HepG2 (cell line): ENCODE measurements around the gene ATF1. TPM values are rescaled to one million over a fixed set of nuclear protein-coding genes. Genes with fewer than 3 reads are reported as not detected.
A peak's percentile ranks its signal among the peaks of the same experiment; 100 is the strongest.

ENCODE experiments used
- JUNB ChIP-seq: sonication (generic); formaldehyde crosslinking; IDR thresholded peaks from 2 replicates; pipeline ENCODE4 v1.8.0; 2022; ENCODE audit warnings: missing genetic modification reagents, mild to moderate bottlenecking, borderline replicate concordance
- KLF15 ChIP-seq: sonication (generic); formaldehyde crosslinking; IDR thresholded peaks from 2 replicates; pipeline ENCODE4 v1.8.1; 2023; ENCODE audit warnings: borderline replicate concordance, mild to moderate bottlenecking, inconsistent platforms, missing genetic modification reagents, mixed read lengths
- SIN3B ChIP-seq: fragments of 150-350 bp; IDR thresholded peaks from 2 replicates; pipeline ENCODE4 v1.6.1; 2014; ENCODE audit warnings: low read length
- STAT5B ChIP-seq: sonication (generic); formaldehyde crosslinking; IDR thresholded peaks from 2 replicates; pipeline ENCODE4 v1.4.0; 2020; ENCODE audit warnings: missing genetic modification reagents
- TRIM24 ChIP-seq: sonication (generic); formaldehyde crosslinking; IDR thresholded peaks from 2 replicates; pipeline ENCODE4 v1.8.0; 2022; ENCODE audit warnings: mild to moderate bottlenecking, missing genetic modification reagents
- ZFP62 ChIP-seq: sonication (generic); formaldehyde crosslinking; IDR thresholded peaks from 2 replicates; pipeline ENCODE4 v1.4.0; 2020; ENCODE audit warnings: missing genetic modification reagents
- ZMYM3 ChIP-seq: sonication (generic); formaldehyde crosslinking; IDR thresholded peaks from 2 replicates; pipeline ENCODE4 v1.5.1; 2020; ENCODE audit warnings: mild to moderate bottlenecking, missing genetic modification reagents
- ZNF160 ChIP-seq: sonication (generic); formaldehyde crosslinking; IDR thresholded peaks from 2 replicates; pipeline ENCODE4 v1.8.0; 2022; ENCODE audit warnings: mild to moderate bottlenecking, inconsistent platforms, missing genetic modification reagents
- ZNF251 ChIP-seq: sonication (generic); formaldehyde crosslinking; IDR thresholded peaks from 2 replicates; pipeline ENCODE4 v1.9.0; 2021; ENCODE audit warnings: mild to moderate bottlenecking, missing genetic modification reagents
- ZNF530 ChIP-seq: sonication (generic); formaldehyde crosslinking; IDR thresholded peaks from 2 replicates; pipeline ENCODE4 v1.5.0; 2020; ENCODE audit warnings: low read depth, mild to moderate bottlenecking, missing genetic modification reagents
- ZNF761 ChIP-seq: sonication (generic); formaldehyde crosslinking; conservative IDR thresholded peaks from 2 replicates; pipeline ENCODE4 v1.4.0; 2020; ENCODE audit warnings: mild to moderate bottlenecking, missing genetic modification reagents
- polyA plus RNA-seq, 8 experiments: library from polyadenylated mRNA; depleted of rRNA in 3 of 8; stranded (reverse) in 7 of 8; unstranded in 1 of 8; fragments of >200 nt; fragmentation: Illumina TruSeq in 4 of 8; extraction: Trizol in 4 of 8; gene quantifications; 2 replicates each; pipeline versions ENCODE4 v1.2.1 to v1.2.3, GENCODE V29; 2011 to 2016; ENCODE audit warnings: low read depth in 4 of 8, missing spikeins in 1 of 8, mixed read lengths in 1 of 8; ENCODE audit not compliant: insufficient read depth in 1 of 8
- total RNA-seq, 5 experiments: library from RNA; depleted of rRNA; stranded (reverse); fragments of >200 nt; fragmentation: Illumina TruSeq; extraction: Trizol; gene quantifications; 2 replicates each; pipeline ENCODE4 v1.2.3, GENCODE V29; 2016; ENCODE audit warnings: low read depth in 1 of 5
- TF ChIP-seq, protein P1 (sequence below): sonication (generic); formaldehyde crosslinking; IDR thresholded peaks from 2 replicates; pipeline ENCODE4 v1.9.0; 2022; ENCODE audit warnings: missing genetic modification reagents, mild to moderate bottlenecking, borderline replicate concordance
- TF ChIP-seq, protein P2 (sequence below): sonication (generic); formaldehyde crosslinking; IDR thresholded peaks from 2 replicates; pipeline ENCODE4 v1.4.0; 2020; ENCODE audit warnings: missing genetic modification reagents, borderline replicate concordance
- TF ChIP-seq, protein P3 (sequence below): sonication (generic); formaldehyde crosslinking; conservative IDR thresholded peaks from 2 replicates; pipeline ENCODE4 v1.8.0; 2022; ENCODE audit warnings: mild to moderate bottlenecking, moderate library complexity, missing genetic modification reagents
- TF ChIP-seq, protein P4 (sequence below): sonication (generic); formaldehyde crosslinking; IDR thresholded peaks from 2 replicates; pipeline ENCODE4 v1.5.0; 2020; ENCODE audit warnings: missing genetic modification reagents, mild to moderate bottlenecking, borderline replicate concordance
- TF ChIP-seq, protein P5 (sequence below): sonication (generic); formaldehyde crosslinking; IDR thresholded peaks from 2 replicates; pipeline ENCODE4 v1.4.0; 2020; ENCODE audit warnings: missing genetic modification reagents
- TF ChIP-seq, protein P6 (sequence below): sonication (generic); formaldehyde crosslinking; IDR thresholded peaks from 2 replicates; pipeline ENCODE4 v1.4.0; 2020; ENCODE audit warnings: low read depth, mild to moderate bottlenecking, missing genetic modification reagents

Gene ATF1
- total and polyA plus RNA-seq, 2 of the 13 experiments (the other 11 are each of a cell fraction or from before 2014, with no cell fraction given) = 29.3 to 52.0 TPM

DNA sequence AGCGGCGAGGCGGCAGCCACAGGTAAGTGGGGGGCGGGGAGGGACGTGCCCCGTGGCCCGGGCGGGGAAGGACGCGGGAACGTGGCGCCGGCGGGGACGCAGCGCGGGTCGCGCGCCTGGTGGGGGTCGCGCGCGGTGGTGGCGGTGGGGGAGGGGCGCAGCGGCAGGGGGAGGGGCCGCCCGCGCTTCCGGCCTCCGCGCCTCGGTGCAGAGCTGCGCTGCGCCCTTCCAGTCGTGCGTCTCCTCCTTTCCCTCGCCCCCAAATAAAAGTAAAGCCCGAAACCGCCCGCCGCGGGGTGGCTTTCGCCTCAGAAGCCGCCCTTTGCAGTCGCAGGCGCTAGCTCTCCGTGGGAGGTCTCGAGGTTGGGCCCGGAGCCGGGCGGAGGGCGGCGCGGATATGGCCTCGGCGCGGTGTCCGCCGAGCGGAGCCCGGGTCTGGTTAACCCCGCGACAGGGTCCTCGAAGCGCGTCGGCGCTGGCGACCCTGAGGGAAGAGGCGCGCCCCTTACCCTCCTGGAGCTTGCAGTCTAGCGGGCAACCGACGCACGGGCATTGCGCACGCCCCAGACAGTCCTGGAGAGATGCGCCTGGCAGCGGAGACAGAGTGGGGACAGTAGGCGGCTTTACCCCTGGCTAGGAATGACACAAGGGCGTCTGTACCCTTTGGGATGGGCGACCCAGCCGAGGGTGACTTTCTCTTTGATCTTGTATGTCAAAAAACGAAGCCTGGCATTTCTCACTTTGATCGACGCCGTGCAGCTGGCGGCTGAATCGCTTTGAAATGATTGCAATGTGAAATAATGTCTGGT lies 589 bp downstream of the ATF1 start (continued):
- TF ChIP-seq, protein P1, sequence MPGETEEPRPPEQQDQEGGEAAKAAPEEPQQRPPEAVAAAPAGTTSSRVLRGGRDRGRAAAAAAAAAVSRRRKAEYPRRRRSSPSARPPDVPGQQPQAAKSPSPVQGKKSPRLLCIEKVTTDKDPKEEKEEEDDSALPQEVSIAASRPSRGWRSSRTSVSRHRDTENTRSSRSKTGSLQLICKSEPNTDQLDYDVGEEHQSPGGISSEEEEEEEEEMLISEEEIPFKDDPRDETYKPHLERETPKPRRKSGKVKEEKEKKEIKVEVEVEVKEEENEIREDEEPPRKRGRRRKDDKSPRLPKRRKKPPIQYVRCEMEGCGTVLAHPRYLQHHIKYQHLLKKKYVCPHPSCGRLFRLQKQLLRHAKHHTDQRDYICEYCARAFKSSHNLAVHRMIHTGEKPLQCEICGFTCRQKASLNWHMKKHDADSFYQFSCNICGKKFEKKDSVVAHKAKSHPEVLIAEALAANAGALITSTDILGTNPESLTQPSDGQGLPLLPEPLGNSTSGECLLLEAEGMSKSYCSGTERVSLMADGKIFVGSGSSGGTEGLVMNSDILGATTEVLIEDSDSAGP = peak; percentile 52; the same call in 1 of the 2 replicates
- TF ChIP-seq STAT5B = no peak
- no peak for TF ChIP-seq ZNF160 (CRISPR knock-in tag)
- no peak for TF ChIP-seq ZNF530
- TF ChIP-seq, protein P2, sequence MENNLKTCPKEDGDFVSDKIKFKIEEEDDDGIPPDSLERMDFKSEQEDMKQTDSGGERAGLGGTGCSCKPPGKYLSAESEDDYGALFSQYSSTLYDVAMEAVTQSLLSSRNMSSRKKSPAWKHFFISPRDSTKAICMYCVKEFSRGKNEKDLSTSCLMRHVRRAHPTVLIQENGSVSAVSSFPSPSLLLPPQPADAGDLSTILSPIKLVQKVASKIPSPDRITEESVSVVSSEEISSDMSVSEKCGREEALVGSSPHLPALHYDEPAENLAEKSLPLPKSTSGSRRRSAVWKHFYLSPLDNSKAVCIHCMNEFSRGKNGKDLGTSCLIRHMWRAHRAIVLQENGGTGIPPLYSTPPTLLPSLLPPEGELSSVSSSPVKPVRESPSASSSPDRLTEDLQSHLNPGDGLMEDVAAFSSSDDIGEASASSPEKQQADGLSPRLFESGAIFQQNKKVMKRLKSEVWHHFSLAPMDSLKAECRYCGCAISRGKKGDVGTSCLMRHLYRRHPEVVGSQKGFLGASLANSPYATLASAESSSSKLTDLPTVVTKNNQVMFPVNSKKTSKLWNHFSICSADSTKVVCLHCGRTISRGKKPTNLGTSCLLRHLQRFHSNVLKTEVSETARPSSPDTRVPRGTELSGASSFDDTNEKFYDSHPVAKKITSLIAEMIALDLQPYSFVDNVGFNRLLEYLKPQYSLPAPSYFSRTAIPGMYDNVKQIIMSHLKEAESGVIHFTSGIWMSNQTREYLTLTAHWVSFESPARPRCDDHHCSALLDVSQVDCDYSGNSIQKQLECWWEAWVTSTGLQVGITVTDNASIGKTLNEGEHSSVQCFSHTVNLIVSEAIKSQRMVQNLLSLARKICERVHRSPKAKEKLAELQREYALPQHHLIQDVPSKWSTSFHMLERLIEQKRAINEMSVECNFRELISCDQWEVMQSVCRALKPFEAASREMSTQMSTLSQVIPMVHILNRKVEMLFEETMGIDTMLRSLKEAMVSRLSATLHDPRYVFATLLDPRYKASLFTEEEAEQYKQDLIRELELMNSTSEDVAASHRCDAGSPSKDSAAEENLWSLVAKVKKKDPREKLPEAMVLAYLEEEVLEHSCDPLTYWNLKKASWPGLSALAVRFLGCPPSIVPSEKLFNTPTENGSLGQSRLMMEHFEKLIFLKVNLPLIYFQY (CRISPR knock-in tag) = peak; percentile 8; the same call in 1 of the 2 replicates
- TF ChIP-seq, protein P3, sequence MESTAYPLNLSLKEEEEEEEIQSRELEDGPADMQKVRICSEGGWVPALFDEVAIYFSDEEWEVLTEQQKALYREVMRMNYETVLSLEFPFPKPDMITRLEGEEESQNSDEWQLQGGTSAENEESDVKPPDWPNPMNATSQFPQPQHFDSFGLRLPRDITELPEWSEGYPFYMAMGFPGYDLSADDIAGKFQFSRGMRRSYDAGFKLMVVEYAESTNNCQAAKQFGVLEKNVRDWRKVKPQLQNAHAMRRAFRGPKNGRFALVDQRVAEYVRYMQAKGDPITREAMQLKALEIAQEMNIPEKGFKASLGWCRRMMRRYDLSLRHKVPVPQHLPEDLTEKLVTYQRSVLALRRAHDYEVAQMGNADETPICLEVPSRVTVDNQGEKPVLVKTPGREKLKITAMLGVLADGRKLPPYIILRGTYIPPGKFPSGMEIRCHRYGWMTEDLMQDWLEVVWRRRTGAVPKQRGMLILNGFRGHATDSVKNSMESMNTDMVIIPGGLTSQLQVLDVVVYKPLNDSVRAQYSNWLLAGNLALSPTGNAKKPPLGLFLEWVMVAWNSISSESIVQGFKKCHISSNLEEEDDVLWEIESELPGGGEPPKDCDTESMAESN = peak; percentile 11
- TF ChIP-seq ZNF761 (CRISPR knock-in tag) = 0 out of 2 replicates have a peak, but pooled peaks have one; percentile 24
- TF ChIP-seq ZMYM3 (CRISPR knock-in tag) = peak; percentile 8; the same call in 1 of the 2 replicates
- no peak for TF ChIP-seq TRIM24 (CRISPR knock-in tag)
- TF ChIP-seq JUNB (CRISPR knock-in tag) = no peak
- TF ChIP-seq SIN3B = no peak
- no peak for TF ChIP-seq ZNF251
- TF ChIP-seq, protein P4, sequence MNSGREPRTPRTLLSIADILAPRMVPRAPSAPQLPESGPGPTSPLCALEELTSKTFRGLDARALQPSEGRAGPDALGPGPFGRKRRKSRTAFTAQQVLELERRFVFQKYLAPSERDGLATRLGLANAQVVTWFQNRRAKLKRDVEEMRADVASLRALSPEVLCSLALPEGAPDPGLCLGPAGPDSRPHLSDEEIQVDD = no peak
- TF ChIP-seq ZFP62 (CRISPR knock-in tag) = no peak
- TF ChIP-seq, protein P5, sequence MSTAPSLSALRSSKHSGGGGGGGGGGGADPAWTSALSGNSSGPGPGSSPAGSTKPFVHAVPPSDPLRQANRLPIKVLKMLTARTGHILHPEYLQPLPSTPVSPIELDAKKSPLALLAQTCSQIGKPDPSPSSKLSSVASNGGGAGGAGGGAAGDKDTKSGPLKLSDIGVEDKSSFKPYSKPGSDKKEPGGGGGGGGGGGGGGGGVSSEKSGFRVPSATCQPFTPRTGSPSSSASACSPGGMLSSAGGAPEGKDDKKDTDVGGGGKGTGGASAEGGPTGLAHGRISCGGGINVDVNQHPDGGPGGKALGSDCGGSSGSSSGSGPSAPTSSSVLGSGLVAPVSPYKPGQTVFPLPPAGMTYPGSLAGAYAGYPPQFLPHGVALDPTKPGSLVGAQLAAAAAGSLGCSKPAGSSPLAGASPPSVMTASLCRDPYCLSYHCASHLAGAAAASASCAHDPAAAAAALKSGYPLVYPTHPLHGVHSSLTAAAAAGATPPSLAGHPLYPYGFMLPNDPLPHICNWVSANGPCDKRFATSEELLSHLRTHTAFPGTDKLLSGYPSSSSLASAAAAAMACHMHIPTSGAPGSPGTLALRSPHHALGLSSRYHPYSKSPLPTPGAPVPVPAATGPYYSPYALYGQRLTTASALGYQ (CRISPR knock-in tag) = peak; percentile 58; the same call in 1 of the 2 replicates
- TF ChIP-seq, protein P6, sequence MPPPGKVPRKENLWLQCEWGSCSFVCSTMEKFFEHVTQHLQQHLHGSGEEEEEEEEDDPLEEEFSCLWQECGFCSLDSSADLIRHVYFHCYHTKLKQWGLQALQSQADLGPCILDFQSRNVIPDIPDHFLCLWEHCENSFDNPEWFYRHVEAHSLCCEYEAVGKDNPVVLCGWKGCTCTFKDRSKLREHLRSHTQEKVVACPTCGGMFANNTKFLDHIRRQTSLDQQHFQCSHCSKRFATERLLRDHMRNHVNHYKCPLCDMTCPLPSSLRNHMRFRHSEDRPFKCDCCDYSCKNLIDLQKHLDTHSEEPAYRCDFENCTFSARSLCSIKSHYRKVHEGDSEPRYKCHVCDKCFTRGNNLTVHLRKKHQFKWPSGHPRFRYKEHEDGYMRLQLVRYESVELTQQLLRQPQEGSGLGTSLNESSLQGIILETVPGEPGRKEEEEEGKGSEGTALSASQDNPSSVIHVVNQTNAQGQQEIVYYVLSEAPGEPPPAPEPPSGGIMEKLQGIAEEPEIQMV (CRISPR knock-in tag) = no peak
- TF ChIP-seq KLF15 (CRISPR knock-in tag) = no peak
